PC-9 (cell line): Measurements from ENCODE around the gene NDUFA7.
"Not testable (repeated sequence)": the region's sequence is repeated elsewhere in the genome, so short reads cannot be mapped to it uniquely, and the experiment has no call there.

Experiments used
- EZH2 ChIP-seq: fragments of 200-600 bp; sonication (generic); IDR thresholded peaks from 2 replicates; pipeline ENCODE4 v1.8.0; 2017; ENCODE audit warnings: antibody characterized with exemption, low read depth
- TF ChIP-seq, protein P1 (sequence below): fragments of 200-600 bp; sonication (generic); conservative IDR thresholded peaks from 2 replicates; pipeline ENCODE4 v1.6.1; 2017; ENCODE audit warnings: mixed run types, antibody characterized with exemption, mild to moderate bottlenecking, moderate library complexity

DNA sequence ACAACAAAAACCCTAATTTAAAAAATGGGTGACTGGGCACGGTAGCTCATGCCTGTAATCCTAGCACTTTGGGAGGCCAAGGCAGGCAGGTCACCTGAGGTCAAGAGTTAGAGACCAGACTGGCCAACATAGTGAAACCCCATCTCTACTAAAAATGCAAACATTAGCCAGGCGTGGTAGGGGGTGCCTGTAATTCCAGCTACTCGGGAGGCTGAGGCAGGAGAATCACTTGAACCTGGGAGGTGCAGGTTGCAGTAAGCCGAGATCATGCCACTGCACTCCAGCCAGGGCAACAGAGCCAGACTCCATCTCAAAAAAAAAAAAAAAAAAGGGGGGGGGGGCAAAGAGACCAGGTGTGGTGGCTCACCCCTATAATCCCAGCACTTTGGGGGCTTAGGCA, 56.9 kb downstream of the NDUFA7 start:
- not testable (repeated sequence) for TF ChIP-seq EZH2
- TF ChIP-seq, protein P1, sequence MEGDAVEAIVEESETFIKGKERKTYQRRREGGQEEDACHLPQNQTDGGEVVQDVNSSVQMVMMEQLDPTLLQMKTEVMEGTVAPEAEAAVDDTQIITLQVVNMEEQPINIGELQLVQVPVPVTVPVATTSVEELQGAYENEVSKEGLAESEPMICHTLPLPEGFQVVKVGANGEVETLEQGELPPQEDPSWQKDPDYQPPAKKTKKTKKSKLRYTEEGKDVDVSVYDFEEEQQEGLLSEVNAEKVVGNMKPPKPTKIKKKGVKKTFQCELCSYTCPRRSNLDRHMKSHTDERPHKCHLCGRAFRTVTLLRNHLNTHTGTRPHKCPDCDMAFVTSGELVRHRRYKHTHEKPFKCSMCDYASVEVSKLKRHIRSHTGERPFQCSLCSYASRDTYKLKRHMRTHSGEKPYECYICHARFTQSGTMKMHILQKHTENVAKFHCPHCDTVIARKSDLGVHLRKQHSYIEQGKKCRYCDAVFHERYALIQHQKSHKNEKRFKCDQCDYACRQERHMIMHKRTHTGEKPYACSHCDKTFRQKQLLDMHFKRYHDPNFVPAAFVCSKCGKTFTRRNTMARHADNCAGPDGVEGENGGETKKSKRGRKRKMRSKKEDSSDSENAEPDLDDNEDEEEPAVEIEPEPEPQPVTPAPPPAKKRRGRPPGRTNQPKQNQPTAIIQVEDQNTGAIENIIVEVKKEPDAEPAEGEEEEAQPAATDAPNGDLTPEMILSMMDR, result not testable (repeated sequence)
